Lower lobe of right lung (tissue), 2 donors: ENCODE results near the gene SLC16A8. TPM values are rescaled to one million over a fixed set of nuclear protein-coding genes. Genes with fewer than 3 reads are reported as not detected.
"Not testable (repeated sequence)": the region's sequence is repeated elsewhere in the genome, so short reads cannot be mapped to it uniquely, and the experiment has no call there.

Source experiments
- ATAC-seq, 2 donors: fragments of 200-7000 bp; cut with Tn5 transposase; one replicate each; pipeline ENCODE4 v1.9.1; 2020 to 2022; ENCODE audit warnings: mild to moderate bottlenecking in 2 of 2, moderate library complexity in 2 of 2
- DNase-seq: peaks from one replicate; pipeline ENCODE4 v3.0.0-alpha.2; 2020
- H3K27ac ChIP-seq: fragments of 200-600 bp; one replicate; pipeline ENCODE4 v1.8.0; 2022
- H3K27me3 ChIP-seq: fragments of 200-600 bp; one replicate; pipeline ENCODE4 v1.8.0; 2022; ENCODE audit warnings: low read depth
- H3K36me3 ChIP-seq: fragments of 200-600 bp; one replicate; pipeline ENCODE4 v1.8.0; 2022; ENCODE audit warnings: mild to moderate bottlenecking
- H3K4me1 ChIP-seq: fragments of 200-600 bp; one replicate; pipeline ENCODE4 v1.8.0; 2022
- H3K4me3 ChIP-seq: fragments of 200-600 bp; one replicate; pipeline ENCODE4 v1.8.0; 2022; ENCODE audit warnings: mild to moderate bottlenecking
- H3K9me3 ChIP-seq: fragments of 200-600 bp; one replicate; pipeline ENCODE4 v1.8.0; 2022
- CTCF ChIP-seq: fragments of 200-600 bp; IDR thresholded peaks from one replicate; pipeline ENCODE4 v1.8.0; 2022; ENCODE audit warnings: antibody characterized with exemption, mild to moderate bottlenecking
- intact Hi-C: fragments of 100-400 bp; cut with DNase I; formaldehyde crosslinking; loops from one replicate; pipeline ENCODE4 v1.11.0; 2022
- total RNA-seq: library from RNA; stranded (reverse); fragmentation: NEBNext Ultra II Directional; extraction: Animal tissue kit (Norgen Biotek cat#: 25700); gene quantifications from one replicate; pipeline ENCODE4 v1.2.1, GENCODE V29; 2021
- donor health status: DM: no; HTN: yes; CAD: no; lungs with severe emphysema.

SLC16A8 gene
- total RNA-seq, 1 donor from 2014 or later: 0.24 TPM

- Histone ChIP-seq H3K4me3 (no peak overlapping the region), H3K4me1 (peaks cover 10% of the 10 kb centered on the region), H3K27ac (no peak overlapping the region), H3K36me3 (no peaks in the 10 kb centered on the region), H3K9me3 (no peaks in the 10 kb centered on the region), H3K27me3 (no peaks in the 10 kb centered on the region)
- intact Hi-C loops: no loop called here
- ATAC-seq: peak; percentile 24 to 57
- no peak for TF ChIP-seq CTCF
- no peak for DNase-seq
Measured at GRCh38 chr22:38041760-38042487, 42.1 kb downstream of the SLC16A8 start.

- H3K4me1 ChIP-seq: peaks cover 10% of the 10 kb centered on the region
- intact Hi-C loops: no loop called here
- no peaks in the 10 kb centered on the region for H3K36me3 ChIP-seq
- H3K27ac ChIP-seq: no peak overlapping the region
- DNase-seq: no peak
- TF ChIP-seq CTCF: no peak
- no peak overlapping the region for H3K4me3 ChIP-seq
- no peaks in the 10 kb centered on the region for H3K9me3 ChIP-seq
- H3K27me3 ChIP-seq: no peaks in the 10 kb centered on the region
- ATAC-seq: no peak
Measured at GRCh38 chr22:38040953-38041759, 42.8 kb downstream of the SLC16A8 start.

- no peak for DNase-seq
- Histone ChIP-seq H3K27me3 (no peaks in the 10 kb centered on the region), H3K27ac (no peak overlapping the region), H3K36me3 (no peaks in the 10 kb centered on the region), H3K4me1 (peaks cover 18% of the 10 kb centered on the region), H3K9me3 (no peaks in the 10 kb centered on the region), H3K4me3 (no peak overlapping the region)
- no peak for ATAC-seq
- intact Hi-C loops: no loop called here
- TF ChIP-seq CTCF: no peak
Measured at GRCh38 chr22:38038890-38039812, 44.8 kb downstream of the SLC16A8 start.

- Histone ChIP-seq H3K4me3 (no peak overlapping the region), H3K4me1 (peaks cover 26% of the 10 kb centered on the region), H3K36me3 (no peaks in the 10 kb centered on the region), H3K27ac (no peak overlapping the region), H3K27me3 (no peaks in the 10 kb centered on the region), H3K9me3 (no peaks in the 10 kb centered on the region)
- DNase-seq: no peak
- intact Hi-C loops: no loop called here
- no peak for ATAC-seq
- no peak for TF ChIP-seq CTCF
Measured at GRCh38 chr22:38038426-38038825, 45.6 kb downstream of the SLC16A8 start.

GRCh38 chr22:38037367-38038150 is 46.4 kb downstream of the SLC16A8 start:
- H3K36me3 ChIP-seq, intact Hi-C loops, DNase-seq, ATAC-seq, H3K27me3 ChIP-seq, H3K27ac ChIP-seq, H3K4me3 ChIP-seq, H3K9me3 ChIP-seq: not testable (repeated sequence)
- H3K4me1 ChIP-seq: peaks cover 31% of the 10 kb centered on the region
